GM10248 (cell line): Measurements from ENCODE around the gene MYLK.

ENCODE experiments used
- CTCF ChIA-PET: fragments of 300-600 bp; sonication (Branson Sonifier 250); formaldehyde crosslinking; extraction: SDS; loops from one replicate; lab custom pipeline; 2021; ENCODE audit warnings: antibody characterized with exemption; lab: Yijun Ruan, JAX
- POLR2A ChIA-PET: fragments of 350-650 bp; sonication (Branson Sonifier 250); formaldehyde crosslinking; extraction: SDS; loops from one replicate; lab custom pipeline; 2020; ENCODE audit warnings: antibody characterized with exemption; lab: Yijun Ruan, JAX
- DNase-seq: peaks from one replicate; pipeline ENCODE4 v3.0.0; 2012; ENCODE audit errors: extremely low spot score
- CTCF ChIP-seq: IDR thresholded peaks from 2 replicates; pipeline ENCODE4 v1.5.1; 2012; ENCODE audit warnings: mild to moderate bottlenecking, low read depth; ENCODE audit errors: extremely low read depth, missing control alignments, control extremely low read depth

The MYLK gene

GRCh38 chr3:123595396-123596180 is 288.5 kb downstream of the MYLK start:
- CTCF ChIA-PET, result interaction anchor here (1.4 kb wide), 1 partner anchor 37 kb away, joined by 4 read pairs; no protein-coding TSS in a partner anchor
- no peak for DNase-seq
- no peak for TF ChIP-seq CTCF
- POLR2A ChIA-PET, result no interaction called here

GRCh38 chr3:123593381-123593780 is 290.8 kb downstream of the MYLK start:
- POLR2A ChIA-PET, result no interaction called here
- no peak for TF ChIP-seq CTCF
- CTCF ChIA-PET, result no interaction called here
- no peak for DNase-seq

GRCh38 chr3:123590685-123591450 is 293.3 kb downstream of the MYLK start:
- DNase-seq, result no peak
- TF ChIP-seq CTCF, result no peak
- CTCF ChIA-PET, result no interaction called here
- POLR2A ChIA-PET, result no interaction called here

GRCh38 chr3:123587401-123587800 is 296.7 kb downstream of the MYLK start:
- CTCF ChIA-PET, result interaction anchor here (1.2 to 1.4 kb wide), 2 partner anchors 9 to 27 kb away, joined by 4 read pairs; no protein-coding TSS in a partner anchor
- TF ChIP-seq CTCF, result no peak
- no peak for DNase-seq
- POLR2A ChIA-PET, result no interaction called here

- TF ChIP-seq CTCF, result no peak
- DNase-seq, result no peak
- CTCF ChIA-PET, result interaction anchor here (0.9 to 1.6 kb wide), 4 partner anchors 10 to 258 kb away, joined by 3 to 4 read pairs (median 4); no protein-coding TSS in a partner anchor
- POLR2A ChIA-PET, result no interaction called here
Measured at GRCh38 chr3:123586968-123587367, 297.2 kb downstream of the MYLK start.

- ChIA-PET POLR2A (no interaction called here), CTCF (interaction anchor here (0.6 to 1.6 kb wide), 4 partner anchors 15 to 257 kb away, joined by 3 to 4 read pairs (median 3); no protein-coding TSS in a partner anchor)
- no peak for DNase-seq
- no peak for TF ChIP-seq CTCF
Measured at GRCh38 chr3:123586131-123586530, 298.0 kb downstream of the MYLK start.
